Measurements from ENCODE around the gene RPL27. TPM values are rescaled to one million over a fixed set of nuclear protein-coding genes. Genes with fewer than 3 reads are reported as not detected.

Gene RPL27
- total and polyA plus RNA-seq, 2 of the 8 experiments (the other 6 are each of a cell fraction or from before 2014, with no cell fraction given), result 1,415 to 3,779 TPM

DNA sequence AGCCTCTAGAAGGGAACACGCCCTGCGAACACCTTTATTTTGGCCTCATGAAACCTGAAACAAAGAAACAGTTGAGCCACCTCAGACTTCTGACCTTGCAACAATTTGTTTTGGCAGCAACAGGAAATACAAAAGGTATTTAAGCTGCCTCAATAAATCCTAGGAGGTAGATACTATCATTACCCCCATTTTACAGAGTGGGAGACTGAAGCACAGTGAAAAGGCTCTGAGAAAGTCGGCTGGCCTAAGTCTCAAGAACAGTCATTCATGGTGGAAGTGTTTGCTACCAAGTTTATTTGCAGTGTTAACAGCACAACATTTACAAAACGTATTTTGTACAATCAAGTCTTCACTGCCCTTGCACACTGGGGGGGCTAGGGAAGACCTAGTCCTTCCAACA, 45.8 kb downstream of the RPL27 start (continued):
- TF ChIP-seq TEAD4 (IDR thresholded peaks at IDR 0.05; ENCODE audit: low read depth, low read length) (no peak), RXRA (IDR thresholded peaks at IDR 0.05; ENCODE audit: insufficient read depth, low read depth, low read length) (no peak), KDM5A (IDR thresholded peaks at IDR 0.05; ENCODE audit: low read length) (no peak), CEBPB (IDR thresholded peaks at IDR 0.05; ENCODE audit: low read depth, low read length) (no peak), EZH2 (IDR thresholded peaks at IDR 0.05; ENCODE audit: low read depth, low read length, severe bottlenecking) (no peak), TBP (IDR thresholded peaks at IDR 0.05; ENCODE audit: low read depth, low read length) (no peak), EP300 (IDR thresholded peaks at IDR 0.05; ENCODE audit: borderline replicate concordance in 1 of 2, low read depth in 2 of 2, low read length in 2 of 2) (no peak)

Data from H1 (cell line).